Keratinocyte (primary cell): ENCODE data around the gene MXRA7. TPM values are rescaled to one million over a fixed set of nuclear protein-coding genes. Genes with fewer than 3 reads are reported as not detected.

Experiments used
- DNase-seq: peaks from one replicate; pipeline ENCODE4 v3.0.0-alpha.2; 2011; ENCODE audit warnings: low read depth, missing footprints, low spot score
- FAIRE-seq: peaks from 2 replicates; lab custom pipeline; 2011; peaks lifted over from hg19 to GRCh38; lab: Jason Lieb, UNC
- H2AFZ ChIP-seq: 2 replicates; pipeline ENCODE4 v1.6.0; 2012; ENCODE audit warnings: low read length, control low read depth, inconsistent platforms; ENCODE audit not compliant: control insufficient read depth
- H3K27ac ChIP-seq: 2 replicates; pipeline ENCODE4 v1.5.1; 2011; ENCODE audit warnings: low read length; ENCODE audit not compliant: control insufficient read depth, insufficient read depth
- H3K27me3 ChIP-seq: 3 replicates; pipeline ENCODE4 v1.6.0; 2011; ENCODE audit warnings: low read length; ENCODE audit not compliant: control insufficient read depth, insufficient read depth; ENCODE audit errors: extremely low read depth
- H3K36me3 ChIP-seq, 2 experiments: 2 replicates in 1 of 2; 3 replicates in 1 of 2; pipeline ENCODE4 v1.5.1; 2011; ENCODE audit warnings: low read length in 2 of 2, mild to moderate bottlenecking in 1 of 2; ENCODE audit not compliant: control insufficient read depth in 2 of 2, insufficient read depth in 2 of 2; ENCODE audit errors: extremely low read depth in 1 of 2
- H3K4me1 ChIP-seq: 3 replicates; pipeline ENCODE4 v1.5.1; 2011; ENCODE audit warnings: low read length; ENCODE audit not compliant: control insufficient read depth, insufficient read depth; ENCODE audit errors: extremely low read depth
- H3K4me2 ChIP-seq: 3 replicates; pipeline ENCODE4 v1.6.0; 2011; ENCODE audit warnings: low read depth, low read length; ENCODE audit not compliant: control insufficient read depth, insufficient read depth; ENCODE audit errors: extremely low read depth
- H3K4me3 ChIP-seq, 3 experiments: fragments of 200-600 bp in 1 of 3; sonication (generic) in 1 of 3; 2 replicates in 2 of 3; 3 replicates in 1 of 3; pipeline ENCODE4 v1.5.1; 2011 to 2016; ENCODE audit warnings: low read length in 3 of 3, mild to moderate bottlenecking in 3 of 3, control low read depth in 2 of 3, inconsistent platforms in 1 of 3, low read depth in 1 of 3, mixed read lengths in 1 of 3, mixed run types in 1 of 3, moderate library complexity in 1 of 3; ENCODE audit not compliant: control insufficient read depth in 2 of 3, insufficient read depth in 2 of 3; ENCODE audit errors: extremely low read depth in 1 of 3
- H3K79me2 ChIP-seq: 2 replicates; pipeline ENCODE4 v1.6.0; 2012; ENCODE audit warnings: low read length; ENCODE audit not compliant: control insufficient read depth, insufficient read depth
- H3K9ac ChIP-seq: 3 replicates; pipeline ENCODE4 v1.6.0; 2011; ENCODE audit warnings: low read length; ENCODE audit not compliant: control insufficient read depth, insufficient read depth; ENCODE audit errors: extremely low read depth
- H3K9me1 ChIP-seq: 3 replicates; pipeline ENCODE4 v1.6.0; 2011; ENCODE audit warnings: low read length; ENCODE audit not compliant: control insufficient read depth, insufficient read depth; ENCODE audit errors: extremely low read depth
- H3K9me3 ChIP-seq: 2 replicates; pipeline ENCODE4 v1.5.1; 2012; ENCODE audit warnings: low read depth, low read length; ENCODE audit not compliant: control insufficient read depth
- H4K20me1 ChIP-seq: 3 replicates; pipeline ENCODE4 v1.6.0; 2011; ENCODE audit warnings: low read length; ENCODE audit not compliant: control insufficient read depth, insufficient read depth; ENCODE audit errors: extremely low read depth
- EZH2 ChIP-seq: IDR thresholded peaks from one replicate; pipeline ENCODE4 v1.6.1; 2012; ENCODE audit warnings: inconsistent platforms, mild to moderate bottlenecking, low read length, moderate library complexity
- dilution Hi-C: fragments of 300-500 bp; cut with MboI; formaldehyde crosslinking; loops from one replicate; pipeline ENCODE4 v1.7.0; 2020; ENCODE audit warnings: low sequenced_read_pairs; ENCODE audit not compliant: extremely low pct_ligation_motif_present
- polyA plus RNA-seq, 5 experiments: library from polyadenylated mRNA; depleted of rRNA in 3 of 5; stranded (reverse) in 3 of 5; stranded (forward) in 1 of 5; unstranded in 1 of 5; fragments of >200 nt; gene quantifications; 1 replicate in 1 of 5; 2 replicates in 3 of 5; 3 replicates in 1 of 5; pipeline versions ENCODE4 v1.2.1 to v1.2.3, GENCODE V29; 2011 to 2012; ENCODE audit warnings: missing spikeins in 2 of 5, low read depth in 1 of 5, low replicate concordance in 1 of 5
- TF ChIP-seq, protein P1 (sequence below), 3 experiments: IDR thresholded peaks in 1 of 3; conservative IDR thresholded peaks in 1 of 3; optimal IDR thresholded peaks in 1 of 3; 2 replicates in 2 of 3; 3 replicates in 1 of 3; pipeline versions ENCODE3 to v1.5.1; 2011; ENCODE audit warnings: low read length in 3 of 3, mild to moderate bottlenecking in 3 of 3, moderate library complexity in 2 of 3, control low read depth in 1 of 3, inconsistent platforms in 1 of 3; ENCODE audit not compliant: insufficient read depth in 2 of 3; ENCODE audit errors: extremely low read depth in 1 of 3

Gene MXRA7
- polyA plus RNA-seq, 1 donor (not counting 4 experiments of a cell fraction or from before 2014, with no cell fraction given) = 118 TPM

- H3K9me1 ChIP-seq = no peaks in the 10 kb centered on the region
- no peaks in the 10 kb centered on the region for H3K9me3 ChIP-seq
- no peak overlapping the region for H3K27ac ChIP-seq
- H3K9ac ChIP-seq = no peak overlapping the region
- H4K20me1 ChIP-seq = no peaks in the 10 kb centered on the region
- H3K79me2 ChIP-seq = no peaks in the 10 kb centered on the region
- no peak overlapping the region for H3K4me2 ChIP-seq
- H2AFZ ChIP-seq = no peak overlapping the region
- dilution Hi-C loops = no loop called here
- TF ChIP-seq EZH2 = no peak
- TF ChIP-seq, protein P1, sequence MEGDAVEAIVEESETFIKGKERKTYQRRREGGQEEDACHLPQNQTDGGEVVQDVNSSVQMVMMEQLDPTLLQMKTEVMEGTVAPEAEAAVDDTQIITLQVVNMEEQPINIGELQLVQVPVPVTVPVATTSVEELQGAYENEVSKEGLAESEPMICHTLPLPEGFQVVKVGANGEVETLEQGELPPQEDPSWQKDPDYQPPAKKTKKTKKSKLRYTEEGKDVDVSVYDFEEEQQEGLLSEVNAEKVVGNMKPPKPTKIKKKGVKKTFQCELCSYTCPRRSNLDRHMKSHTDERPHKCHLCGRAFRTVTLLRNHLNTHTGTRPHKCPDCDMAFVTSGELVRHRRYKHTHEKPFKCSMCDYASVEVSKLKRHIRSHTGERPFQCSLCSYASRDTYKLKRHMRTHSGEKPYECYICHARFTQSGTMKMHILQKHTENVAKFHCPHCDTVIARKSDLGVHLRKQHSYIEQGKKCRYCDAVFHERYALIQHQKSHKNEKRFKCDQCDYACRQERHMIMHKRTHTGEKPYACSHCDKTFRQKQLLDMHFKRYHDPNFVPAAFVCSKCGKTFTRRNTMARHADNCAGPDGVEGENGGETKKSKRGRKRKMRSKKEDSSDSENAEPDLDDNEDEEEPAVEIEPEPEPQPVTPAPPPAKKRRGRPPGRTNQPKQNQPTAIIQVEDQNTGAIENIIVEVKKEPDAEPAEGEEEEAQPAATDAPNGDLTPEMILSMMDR (optimal IDR thresholded peaks at IDR 0.05 in 1 of 3, IDR thresholded peaks at IDR 0.05 in 1 of 3, conservative IDR thresholded peaks at IDR 0.05 in 1 of 3; ENCODE audit: extremely low read depth in 1 of 3, insufficient read depth in 2 of 3, low read length in 3 of 3) = no peak
- H3K4me3 ChIP-seq = no peak overlapping the region
- no peaks in the 10 kb centered on the region for H3K27me3 ChIP-seq
- FAIRE-seq (no peak), DNase-seq (no peak)
- no peaks in the 10 kb centered on the region for H3K36me3 ChIP-seq
- peaks cover 16% of the 10 kb centered on the region for H3K4me1 ChIP-seq
Observed at GRCh38 chr17:76657505-76658241, 53.1 kb downstream of the MXRA7 start.

DNA sequence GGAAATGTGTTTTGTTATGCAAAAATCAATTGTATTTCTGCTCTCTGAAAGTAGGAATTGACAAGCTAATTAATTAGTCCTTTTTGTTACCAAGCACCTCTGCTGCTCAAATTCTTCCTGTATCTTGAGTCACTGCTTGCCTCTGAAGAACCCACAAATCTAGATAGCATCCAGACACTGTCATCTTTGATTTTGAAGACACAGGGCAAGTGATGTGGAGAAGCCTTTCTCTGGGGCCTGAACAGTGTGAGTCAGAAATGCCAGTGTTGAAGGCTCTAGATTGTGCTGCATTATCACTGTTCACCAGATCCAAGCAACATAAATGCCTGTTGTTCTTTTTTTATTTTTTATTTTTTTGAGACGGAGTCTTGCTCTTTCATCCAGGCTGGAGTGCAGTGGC, 56.4 kb downstream of the MXRA7 start:
- dilution Hi-C loops = no loop called here
- Histone ChIP-seq H3K4me3 (no peak overlapping the region), H3K36me3 (no peaks in the 10 kb centered on the region), H3K27me3 (no peaks in the 10 kb centered on the region), H3K9me3 (no peaks in the 10 kb centered on the region), H3K4me1 (peaks cover 1% of the 10 kb centered on the region), H3K4me2 (no peak overlapping the region), H2AFZ (no peak overlapping the region), H4K20me1 (no peaks in the 10 kb centered on the region), H3K9ac (no peak overlapping the region), H3K79me2 (no peaks in the 10 kb centered on the region), H3K27ac (no peak overlapping the region), H3K9me1 (no peaks in the 10 kb centered on the region)
- TF ChIP-seq EZH2 = no peak
- TF ChIP-seq, protein P1 (optimal IDR thresholded peaks at IDR 0.05 in 1 of 3, IDR thresholded peaks at IDR 0.05 in 1 of 3, conservative IDR thresholded peaks at IDR 0.05 in 1 of 3; ENCODE audit: extremely low read depth in 1 of 3, insufficient read depth in 2 of 3, low read length in 3 of 3) = no peak
- DNase-seq (no peak), FAIRE-seq (no peak)
